Central memory CD4-positive, alpha-beta T cell (primary cell): Measurements from ENCODE around the gene ATP8B4.
"Not testable (repeated sequence)": the region's sequence is repeated elsewhere in the genome, so short reads cannot be mapped to it uniquely, and the experiment has no call there.

Experiments used
- DNase-seq: peaks from one replicate; pipeline ENCODE4 v3.0.0; 2022

The ATP8B4 gene

DNA sequence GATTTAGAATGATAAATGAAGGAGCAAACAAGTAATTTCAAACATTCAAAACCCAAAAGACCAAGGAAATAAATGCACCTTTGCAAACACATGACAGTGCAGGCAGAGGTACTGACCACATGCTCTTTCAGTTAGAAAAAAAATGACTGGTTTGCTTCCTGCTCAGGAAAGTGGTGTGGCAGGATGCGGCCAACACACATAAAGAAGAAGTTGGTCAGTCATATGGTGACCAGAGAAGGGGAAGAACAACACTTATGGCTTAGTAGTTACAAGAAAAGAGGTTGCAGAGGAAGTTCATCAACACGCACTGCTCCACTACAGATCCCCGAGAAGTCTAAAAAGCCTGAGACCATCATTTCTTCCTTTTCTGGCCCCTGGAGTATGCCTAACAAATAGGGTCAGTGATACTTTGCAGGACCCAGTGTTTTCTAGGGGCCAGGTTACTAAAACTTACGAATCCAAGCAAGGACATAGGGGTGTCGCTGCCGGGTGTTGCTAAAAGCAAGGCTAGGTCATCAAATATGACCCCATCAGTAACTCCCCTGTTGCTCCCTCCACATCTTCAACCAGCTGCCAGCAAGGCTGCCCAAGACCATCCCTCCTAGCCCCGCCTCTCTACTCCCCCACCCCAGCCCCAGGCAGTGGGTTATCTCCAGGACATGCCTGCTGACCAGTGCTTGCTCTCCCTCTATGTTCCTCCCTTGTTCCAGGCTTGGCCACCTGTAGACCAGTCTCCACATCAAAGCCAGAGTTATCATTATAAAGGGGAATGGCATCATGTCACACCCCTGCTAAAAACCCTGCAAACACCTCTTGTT, 11.2 kb downstream of the ATP8B4 start:
- DNase-seq: no peak

DNA sequence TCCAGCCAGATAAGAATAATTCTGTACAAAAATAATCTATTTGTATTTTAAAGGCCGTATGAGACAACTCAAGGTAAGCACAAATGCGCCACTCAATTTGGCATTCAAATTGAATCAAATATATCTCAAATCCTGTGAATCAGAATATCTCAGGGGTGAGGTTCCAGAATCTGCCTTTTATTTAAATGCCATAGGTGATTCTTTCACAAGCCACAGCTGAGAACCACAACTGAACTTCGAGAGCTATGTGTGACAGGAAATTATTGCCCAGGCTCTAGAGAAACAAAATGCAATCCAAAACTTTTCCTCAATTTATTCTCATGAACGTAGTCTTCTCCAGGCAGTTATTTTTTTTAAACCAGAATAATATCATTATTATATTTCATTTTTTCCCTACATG, 11.9 kb downstream of the ATP8B4 start:
- no peak for DNase-seq

DNA sequence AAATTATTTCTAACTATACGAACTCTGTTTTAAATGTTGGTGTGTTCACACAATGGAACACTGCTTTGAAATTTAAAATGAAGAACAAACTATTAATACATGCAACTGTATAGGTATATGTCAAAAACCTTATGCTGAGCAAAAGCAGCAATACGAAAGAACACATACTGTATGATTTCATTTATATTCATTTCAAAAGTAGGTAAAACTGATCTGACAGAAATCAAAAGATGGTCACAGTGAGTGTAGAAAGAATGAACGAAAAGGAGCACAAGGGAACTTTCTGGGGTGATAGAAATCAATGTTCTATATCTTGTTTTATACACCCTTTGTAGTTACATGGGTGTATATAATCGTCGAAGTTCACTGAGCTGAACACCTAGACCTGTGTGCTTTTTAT, 12.6 kb downstream of the ATP8B4 start:
- no peak for DNase-seq

DNA sequence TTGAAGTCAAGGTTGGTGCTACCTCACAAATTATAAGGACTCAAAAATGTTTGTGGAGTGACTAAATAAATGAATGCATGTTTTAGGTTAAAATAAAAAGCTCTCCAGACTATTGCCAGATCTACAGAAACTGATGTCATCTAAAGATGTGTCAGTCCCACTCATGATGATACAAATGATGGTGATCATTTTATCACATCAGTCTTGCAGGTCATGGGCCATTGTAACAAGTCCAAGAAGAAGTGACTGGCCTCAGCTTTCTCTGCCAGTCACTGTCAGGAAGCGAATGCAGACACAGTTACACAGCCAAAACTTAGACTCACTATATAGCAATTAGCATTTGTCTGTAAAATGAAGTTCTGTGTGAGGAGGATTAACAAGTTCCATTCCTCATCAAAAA, 18.5 kb downstream of the ATP8B4 start:
- DNase-seq: no peak

DNA sequence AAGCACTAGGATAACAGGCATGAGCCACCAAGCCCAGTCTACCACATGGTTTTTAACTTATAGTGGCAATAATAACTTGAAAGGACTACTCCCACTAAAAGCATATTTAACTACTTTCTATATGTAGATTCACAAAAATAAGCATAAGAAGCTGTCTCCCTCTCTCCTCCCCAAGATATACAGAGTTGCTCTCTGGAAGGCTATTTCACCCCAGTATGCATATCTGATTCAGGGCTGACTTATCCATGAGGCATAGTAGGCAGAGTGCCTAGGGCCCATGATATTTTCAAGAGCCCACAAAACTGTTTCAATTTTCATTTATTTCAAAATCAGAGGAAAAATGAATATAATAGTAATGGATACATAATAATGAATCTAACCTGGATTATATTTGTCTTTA, 20.5 kb downstream of the ATP8B4 start:
- DNase-seq: no peak

DNA sequence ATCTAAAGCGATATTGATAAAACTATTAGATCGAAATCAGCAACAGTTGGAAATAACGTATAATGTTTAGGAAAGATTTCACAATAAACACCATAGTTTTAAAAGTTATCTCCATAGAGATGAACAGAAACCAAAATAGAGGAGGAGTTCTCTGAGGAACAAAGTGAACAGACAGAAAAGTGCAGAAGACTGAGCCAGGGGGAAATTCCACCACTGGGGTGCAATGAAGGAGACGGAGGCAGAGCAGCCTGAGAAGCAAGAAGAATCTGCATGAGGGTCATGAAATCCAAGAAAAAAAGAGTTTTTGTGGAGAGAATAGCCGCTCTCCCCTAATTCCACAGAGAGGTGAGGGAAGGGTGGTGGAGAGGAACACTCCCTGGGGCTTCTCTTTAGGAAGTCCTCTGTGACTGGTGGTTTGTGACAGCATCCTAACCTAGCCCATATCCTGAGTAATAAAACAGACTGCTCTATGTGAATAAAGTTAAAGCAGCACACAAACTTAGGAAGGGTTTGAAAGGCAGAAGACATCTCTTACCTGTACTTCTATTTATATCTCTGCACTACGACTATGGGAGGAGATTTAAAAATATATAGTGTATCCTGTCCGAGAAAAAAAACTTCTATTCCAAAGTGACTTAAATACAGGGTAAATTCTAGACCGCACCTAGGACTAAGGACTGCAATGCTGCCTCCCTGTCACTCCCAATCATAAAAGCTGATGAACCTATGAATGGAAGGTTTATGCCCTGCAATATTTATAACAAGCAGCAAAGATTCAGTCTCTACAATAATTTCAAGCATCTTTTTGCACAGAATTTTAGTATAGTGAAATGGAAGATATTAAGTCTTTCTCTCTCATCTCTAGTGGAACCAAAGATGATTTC, 22.9 kb downstream of the ATP8B4 start:
- DNase-seq: no peak

DNA sequence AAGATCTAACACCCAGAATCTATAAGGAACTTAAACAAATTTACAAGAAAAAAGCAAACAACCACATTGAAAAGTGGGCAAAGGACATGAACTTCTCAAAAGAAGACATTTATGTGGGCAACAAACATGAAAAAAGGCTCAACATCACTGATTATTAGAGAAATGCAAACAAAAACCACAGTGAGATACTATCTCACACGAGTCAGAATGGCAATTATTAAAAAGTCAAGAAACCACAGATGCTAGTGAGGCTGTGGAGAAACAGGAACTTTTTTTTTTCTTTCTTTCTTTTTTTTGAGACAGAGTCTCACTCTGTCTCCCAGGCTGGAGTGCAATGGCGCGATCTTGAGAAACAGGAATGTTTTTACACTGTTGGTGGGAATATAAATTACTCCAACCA, 29.6 kb downstream of the ATP8B4 start:
- DNase-seq: not testable (repeated sequence)

DNA sequence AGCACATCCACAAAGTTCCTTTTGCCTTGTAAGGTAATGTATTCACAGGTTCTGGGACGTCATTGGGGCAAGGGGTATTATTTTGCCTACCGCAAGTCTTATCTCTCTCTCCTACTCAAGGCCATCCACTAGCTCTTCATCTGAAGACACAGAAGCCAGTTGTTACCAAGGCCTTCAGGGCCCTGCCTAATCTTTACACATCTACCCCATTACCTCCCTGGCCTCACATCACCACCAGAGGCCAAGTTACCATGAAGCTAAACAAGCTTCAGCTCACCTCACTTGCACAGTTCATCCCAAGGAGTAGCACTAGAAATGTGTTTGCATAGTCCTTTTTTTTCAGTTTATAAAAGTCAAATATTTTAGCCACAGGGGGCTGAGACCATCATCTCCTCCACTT, 34.1 kb downstream of the ATP8B4 start:
- DNase-seq: no peak

DNA sequence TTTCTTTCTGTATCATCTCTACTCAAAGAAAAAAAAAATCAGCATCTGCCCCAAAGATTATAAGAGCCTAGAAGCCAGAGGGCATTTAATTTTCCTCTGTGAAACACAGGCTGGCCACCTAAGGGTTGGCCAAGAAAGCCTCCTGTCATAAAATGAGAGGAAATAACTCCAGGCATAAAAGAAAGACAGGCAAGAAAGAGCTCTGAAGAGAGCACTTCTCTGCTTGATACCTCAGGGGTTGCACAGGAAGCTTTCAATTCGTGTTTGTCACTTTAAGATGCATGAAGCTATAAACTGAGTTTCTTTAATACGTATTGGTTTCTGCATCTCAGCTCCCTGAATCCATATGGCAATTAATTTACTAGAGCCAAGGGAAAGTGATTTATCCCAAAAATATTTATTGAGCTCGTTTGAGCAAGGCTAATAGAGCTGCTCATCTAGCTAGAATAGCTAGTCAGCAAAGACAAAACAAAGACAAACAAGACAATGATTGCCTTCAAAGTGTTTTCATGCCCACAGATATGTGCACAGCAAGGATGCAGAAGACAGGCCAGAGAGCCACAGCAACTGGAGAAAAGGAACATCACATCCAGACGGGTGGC, 35.5 kb downstream of the ATP8B4 start:
- DNase-seq: no peak

DNA sequence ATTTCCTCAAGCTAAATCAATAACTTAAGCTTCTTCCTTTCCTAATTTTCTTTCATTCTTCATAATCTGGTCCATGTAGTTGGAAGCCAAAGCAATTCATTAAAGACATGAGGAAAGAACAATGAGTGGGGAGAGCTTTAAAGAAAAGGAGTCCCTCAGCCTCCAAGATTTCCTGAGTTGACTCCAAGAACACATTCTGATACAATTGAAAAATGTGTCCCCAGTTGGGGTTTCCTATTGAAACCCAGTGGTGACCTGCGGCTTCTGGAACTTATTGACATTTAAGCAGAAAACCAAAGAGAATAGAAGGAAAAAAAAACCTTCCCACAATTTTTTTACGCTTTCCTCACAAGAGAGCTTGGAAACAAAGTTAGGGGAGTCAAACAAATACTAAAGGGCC, 37.0 kb downstream of the ATP8B4 start:
- no peak for DNase-seq

DNA sequence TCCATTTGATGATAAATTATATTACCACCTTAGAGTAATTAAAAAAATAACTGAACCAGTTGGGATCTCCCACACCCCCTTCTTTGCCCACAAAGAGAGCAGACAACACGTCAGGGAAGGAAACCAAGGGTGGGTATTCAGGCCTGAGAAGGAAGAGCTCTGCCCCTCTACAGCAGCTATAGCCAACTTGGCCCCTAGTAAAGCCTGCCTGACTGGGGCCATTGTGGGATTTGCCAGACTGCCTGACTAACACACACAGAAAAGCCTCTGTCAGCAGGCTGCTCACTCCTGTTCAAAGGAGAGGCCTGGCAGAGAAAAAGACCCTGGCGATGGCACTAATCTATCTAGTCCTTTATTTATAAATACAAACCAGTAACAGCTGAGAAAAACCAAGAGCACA, 41.4 kb downstream of the ATP8B4 start:
- DNase-seq: no peak

DNA sequence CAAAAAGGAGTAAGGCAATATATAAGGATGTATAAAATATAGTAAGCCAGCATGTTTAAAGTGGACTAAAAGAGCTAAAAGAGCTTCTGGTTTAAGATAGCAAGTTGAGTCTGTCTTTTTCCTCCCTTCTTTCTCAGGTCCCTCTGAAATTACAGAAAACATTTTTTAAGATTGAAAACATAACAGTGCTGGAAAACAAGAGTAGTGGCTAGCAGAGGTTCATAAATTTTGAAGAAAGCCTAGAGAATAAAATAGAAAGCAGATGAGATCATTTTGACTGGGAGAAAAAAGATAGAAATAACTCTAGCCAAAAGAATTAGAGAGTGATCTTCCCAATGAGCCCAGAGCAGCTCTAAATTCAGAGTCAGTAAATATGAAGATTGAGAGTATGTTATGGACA, 41.9 kb downstream of the ATP8B4 start:
- DNase-seq: no peak

DNA sequence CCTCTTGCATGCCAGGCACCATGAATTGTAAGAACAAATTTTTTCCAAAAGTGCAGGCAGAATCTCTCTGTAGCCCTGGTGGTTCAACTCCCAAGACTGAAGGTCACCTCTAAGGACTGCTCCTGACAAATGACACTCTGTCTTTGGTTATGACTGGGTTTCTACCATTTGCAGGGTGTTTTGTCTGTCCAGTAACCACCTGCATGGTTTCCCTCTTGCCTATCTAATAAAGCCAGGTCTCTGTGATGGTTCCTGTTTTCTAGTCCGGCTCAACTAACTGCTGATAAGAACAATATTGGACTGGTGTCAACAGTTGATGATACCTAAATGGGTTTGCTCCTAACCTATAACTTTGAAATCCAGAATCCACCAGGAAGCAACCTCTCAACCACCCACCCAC, 43.7 kb downstream of the ATP8B4 start:
- DNase-seq: no peak

DNA sequence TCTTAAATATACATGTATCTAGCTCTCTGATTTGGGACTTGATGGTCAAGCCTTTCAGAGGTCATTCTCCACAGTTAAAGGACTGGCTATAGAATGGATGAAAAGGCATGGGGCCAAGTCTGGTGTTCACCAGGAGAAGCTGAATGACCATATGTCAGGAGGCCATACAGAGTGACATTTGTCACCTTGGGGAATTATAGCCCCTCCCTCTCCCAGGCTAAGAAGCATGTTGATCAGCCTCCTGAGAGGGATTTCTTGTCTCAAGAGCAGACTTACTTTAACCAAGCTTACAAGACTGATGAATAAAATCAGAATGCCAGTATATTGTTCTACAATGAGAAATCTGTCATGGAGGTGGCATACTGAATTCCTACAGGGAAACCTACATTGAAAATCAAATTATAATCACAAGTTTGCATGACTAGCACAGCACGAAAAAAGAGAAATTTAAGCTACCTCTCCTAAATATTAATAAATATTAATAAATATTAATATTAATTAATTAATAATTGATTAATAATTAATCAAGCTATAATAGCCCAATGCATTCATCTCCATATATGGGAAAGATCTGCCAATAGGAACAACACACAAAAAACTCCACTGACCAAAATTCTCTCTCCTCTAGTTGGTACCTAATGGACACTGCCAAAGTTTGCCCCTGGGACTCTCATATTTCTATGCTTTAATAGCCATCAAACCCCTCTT, 47.3 kb downstream of the ATP8B4 start:
- DNase-seq: no peak

DNA sequence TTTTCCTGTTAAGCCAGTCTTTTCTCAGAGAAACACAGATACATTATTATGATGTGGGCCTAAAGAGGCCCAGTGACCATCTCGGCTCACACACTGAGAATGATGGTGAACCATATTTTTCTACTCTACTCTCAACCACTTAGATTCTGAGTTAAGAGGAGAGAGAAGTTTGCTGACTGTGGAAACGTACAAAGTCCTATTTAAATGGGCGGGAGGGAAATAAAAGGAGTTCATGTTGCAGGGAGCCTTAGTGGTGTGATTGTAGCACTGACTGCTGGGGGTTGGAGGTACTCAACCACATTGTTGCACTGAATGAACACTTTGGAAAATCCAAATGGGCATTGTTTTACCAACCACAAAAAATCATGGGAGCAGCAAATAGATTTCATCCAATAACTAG, 51.0 kb downstream of the ATP8B4 start:
- no peak for DNase-seq

DNA sequence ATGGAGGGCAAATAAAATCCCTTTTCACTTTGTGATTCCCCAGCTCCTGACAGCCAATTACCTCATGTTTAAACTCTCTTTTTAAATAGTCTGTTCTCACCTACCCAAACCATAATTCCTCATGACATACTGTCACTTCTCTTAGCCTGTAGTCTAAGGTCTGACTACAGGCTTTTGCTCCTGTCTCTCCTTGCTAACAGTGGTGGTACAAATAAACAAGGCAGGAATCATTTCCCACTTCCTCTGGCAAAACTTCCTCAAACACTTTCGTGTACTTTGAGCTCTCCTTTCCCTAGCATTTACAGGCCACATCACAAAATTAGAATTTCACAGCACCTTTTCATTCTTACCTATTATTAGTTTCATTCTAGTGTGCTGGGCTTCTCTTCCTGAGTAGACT, 51.8 kb downstream of the ATP8B4 start:
- DNase-seq: no peak

DNA sequence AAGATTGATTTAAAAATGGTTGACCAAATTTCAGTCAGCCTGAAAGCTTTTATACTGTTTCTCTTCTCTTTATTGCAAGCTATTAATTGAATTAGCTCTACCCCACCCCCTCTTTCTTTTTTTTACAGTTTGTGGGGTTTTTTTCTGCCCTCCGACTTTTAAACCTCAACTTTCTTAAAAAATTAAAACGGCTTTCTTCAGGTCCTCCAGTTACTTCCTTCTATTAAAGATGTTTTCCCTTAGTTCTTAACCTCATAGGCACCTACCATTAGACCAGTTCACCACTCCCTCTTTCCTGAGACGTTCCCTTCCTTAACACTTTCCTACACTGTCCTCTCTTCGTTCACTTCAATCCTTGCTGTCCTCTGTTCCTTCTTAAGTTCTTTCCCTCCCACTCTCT, 52.4 kb downstream of the ATP8B4 start:
- no peak for DNase-seq

DNA sequence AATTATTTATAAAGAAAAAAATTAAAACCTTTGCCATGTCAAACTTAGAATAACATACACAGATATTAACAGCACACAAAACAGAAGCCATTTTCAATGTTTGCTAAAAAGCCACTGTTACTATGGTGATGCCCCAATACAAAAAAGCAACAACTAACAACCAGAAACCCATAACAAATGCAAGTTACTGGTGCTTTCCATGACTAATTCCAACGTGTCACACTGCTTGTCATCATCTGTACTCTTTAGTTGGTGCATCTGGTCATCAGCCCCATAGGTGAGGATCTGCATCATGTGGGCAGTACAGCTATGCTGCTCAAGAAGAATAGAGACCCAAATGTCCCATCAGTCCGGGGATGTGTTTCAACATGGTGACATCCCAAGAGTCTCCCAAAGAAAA, 52.8 kb downstream of the ATP8B4 start:
- DNase-seq: no peak

DNA sequence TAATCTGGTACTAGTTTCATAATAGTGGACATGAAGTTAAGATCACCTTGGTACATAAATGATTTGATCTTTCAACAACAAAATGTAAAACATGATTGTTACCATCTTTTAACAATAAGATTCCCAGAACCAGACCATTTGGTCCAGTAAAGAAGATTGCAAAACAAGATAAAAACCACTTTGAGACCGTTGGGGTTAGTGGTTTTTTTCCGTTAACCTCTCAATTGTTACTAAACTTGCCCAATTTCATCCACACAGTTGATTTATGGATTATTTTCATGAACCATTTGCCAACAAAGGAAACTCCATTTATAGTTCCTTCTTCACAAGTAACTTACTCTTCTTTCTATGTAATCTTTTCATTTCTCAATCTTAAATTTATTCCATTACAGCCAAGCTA, 53.8 kb downstream of the ATP8B4 start:
- DNase-seq: no peak

DNA sequence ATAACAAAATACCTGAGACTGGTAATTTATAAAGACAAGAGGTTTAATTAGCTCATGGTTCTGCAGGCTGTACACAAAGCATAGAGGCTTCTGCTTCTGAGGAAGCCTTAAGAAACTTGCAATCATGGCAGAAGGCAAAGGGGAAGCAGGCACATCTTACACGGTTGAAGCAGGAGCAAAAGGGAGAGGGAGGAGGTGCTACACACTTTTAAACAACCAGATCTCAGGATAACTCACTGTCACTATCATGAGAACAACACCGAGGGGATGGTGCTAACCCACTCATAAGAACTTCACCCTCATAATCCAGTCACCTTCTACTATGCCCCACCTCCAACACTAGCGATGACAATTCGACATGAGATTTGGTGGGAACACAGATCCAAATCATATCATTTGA, 54.4 kb downstream of the ATP8B4 start:
- no peak for DNase-seq

DNA sequence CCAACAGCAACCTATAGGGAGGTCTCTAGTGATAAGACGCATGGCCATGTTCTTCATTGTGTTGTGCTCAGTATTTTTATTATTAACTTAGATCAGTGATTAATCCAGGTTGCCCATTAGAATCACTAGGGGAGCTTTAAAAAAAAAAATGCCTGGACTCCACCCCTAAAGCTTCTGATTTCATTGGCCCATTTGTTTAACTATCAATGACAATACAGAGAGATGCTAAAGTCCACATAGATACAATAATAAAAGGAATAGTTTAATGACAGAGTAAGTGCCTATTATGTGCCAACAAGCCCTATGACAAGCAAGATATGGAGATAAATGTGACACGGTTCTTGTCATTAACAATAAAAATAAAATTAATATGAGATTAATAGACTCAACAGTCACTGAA, 55.8 kb downstream of the ATP8B4 start:
- no peak for DNase-seq

DNA sequence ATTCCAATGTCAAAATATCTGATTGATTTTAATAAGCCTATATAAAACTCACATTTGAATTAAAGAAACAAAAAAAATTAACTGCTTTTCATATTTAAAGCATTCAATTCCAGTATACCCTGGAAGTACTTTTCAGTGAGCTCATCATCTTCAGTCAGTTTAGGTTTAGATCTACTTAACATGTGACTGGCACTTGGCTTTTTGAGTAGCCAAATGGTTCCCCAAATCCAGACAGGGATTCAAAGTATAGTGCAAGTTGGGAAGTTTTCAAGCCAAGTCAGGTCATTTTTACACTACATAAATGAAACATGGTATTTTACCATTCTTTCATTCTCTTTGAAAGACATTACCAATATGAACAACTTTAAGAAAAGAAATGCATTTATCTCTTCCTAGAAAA, 57.5 kb downstream of the ATP8B4 start:
- DNase-seq: no peak

DNA sequence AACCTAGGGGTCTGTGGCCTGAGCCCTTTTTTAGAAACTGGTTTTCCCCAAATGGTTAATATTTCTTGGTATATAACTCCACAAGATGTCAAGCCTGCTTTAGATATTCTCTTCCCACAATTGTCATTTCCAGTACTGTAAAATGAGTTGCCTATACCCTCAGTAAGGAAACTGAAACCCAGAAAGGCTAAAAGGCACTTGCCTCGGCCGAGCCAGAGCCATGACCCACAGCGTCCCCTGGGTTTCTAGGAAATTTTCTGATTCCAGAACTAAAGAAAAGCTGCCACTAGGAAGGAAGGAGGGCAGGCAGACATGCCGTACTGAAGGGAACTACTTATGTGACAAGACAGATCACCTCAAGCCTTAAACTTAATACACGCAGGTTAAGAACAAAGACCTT, 59.1 kb downstream of the ATP8B4 start:
- DNase-seq: no peak
